Esophagus squamous epithelium (tissue), 5 donors: Measurements from ENCODE around the gene TSPEAR. TPM values are rescaled to one million over a fixed set of nuclear protein-coding genes. Genes with fewer than 3 reads are reported as not detected.

Experiments
- DNase-seq: peaks from one replicate; lab custom pipeline; 2025; lab: John Stamatoyannopoulos, UW
- H3K27ac ChIP-seq, 4 donors: fragments of 200-600 bp; sonication (generic); one replicate each; pipeline ENCODE4 v1.5.1; 2016 to 2019; ENCODE audit warnings: mild to moderate bottlenecking in 1 of 4
- H3K27me3 ChIP-seq, 4 donors: fragments of 200-600 bp; sonication (generic); 1 replicate in 3 of 4; 2 replicates in 1 of 4; pipeline versions ENCODE4 v1.5.1 to v1.6.0; 2017 to 2021; ENCODE audit warnings: antibody characterized with exemption in 1 of 4
- H3K36me3 ChIP-seq, 3 donors: fragments of 200-600 bp; sonication (generic); one replicate each; pipeline ENCODE4 v1.5.1; 2016 to 2019
- H3K4me1 ChIP-seq, 3 donors: fragments of 200-600 bp; sonication (generic); one replicate each; pipeline ENCODE4 v1.5.1; 2017 to 2019
- H3K4me3 ChIP-seq, 4 donors: fragments of 200-600 bp; sonication (generic); 1 replicate in 3 of 4; 2 replicates in 1 of 4; pipeline ENCODE4 v1.5.1; 2016 to 2019; ENCODE audit warnings: mild to moderate bottlenecking in 2 of 4, moderate library complexity in 1 of 4
- H3K9me3 ChIP-seq, 3 donors: fragments of 200-600 bp; sonication (generic); one replicate each; pipeline ENCODE4 v1.5.1; 2016 to 2019
- POLR2A ChIP-seq, 4 donors: fragments of 450-650 bp; IDR thresholded peaks; one replicate each; pipeline ENCODE4 v1.6.1; 2017; ENCODE audit warnings: antibody characterized with exemption in 4 of 4, mild to moderate bottlenecking in 4 of 4, moderate library complexity in 3 of 4
- WGBS, 2 donors: methylation state at CpG; one replicate each; pipeline ENCODE4 v1.1.5; 2018; 5-methylcytosine and 5-hydroxymethylcytosine counted together
- intact Hi-C: fragments of 100-400 bp; cut with DNase I; formaldehyde crosslinking; loops from one replicate; pipeline ENCODE4 v1.15.0; 2022
- total RNA-seq, 4 donors: library from RNA; depleted of rRNA; stranded (reverse); fragments of >200 nt; gene quantifications; one replicate each; pipeline ENCODE4 v1.1.0, GENCODE V29; 2016
- TF ChIP-seq, protein P1 (sequence below), 6 experiments: fragments of 450-650 bp in 4 of 6; fragments of 200-600 bp in 2 of 6; sonication (generic) in 2 of 6; IDR thresholded peaks; one replicate each; pipeline ENCODE4 v1.5.1; 2016 to 2019; ENCODE audit warnings: antibody characterized with exemption in 6 of 6, mild to moderate bottlenecking in 4 of 6, moderate library complexity in 4 of 6
- donor health status: DM: yes; HTN: yes; CAD: no.

TSPEAR gene
- total RNA-seq, 4 donors from 2014 or later = not detected

DNA sequence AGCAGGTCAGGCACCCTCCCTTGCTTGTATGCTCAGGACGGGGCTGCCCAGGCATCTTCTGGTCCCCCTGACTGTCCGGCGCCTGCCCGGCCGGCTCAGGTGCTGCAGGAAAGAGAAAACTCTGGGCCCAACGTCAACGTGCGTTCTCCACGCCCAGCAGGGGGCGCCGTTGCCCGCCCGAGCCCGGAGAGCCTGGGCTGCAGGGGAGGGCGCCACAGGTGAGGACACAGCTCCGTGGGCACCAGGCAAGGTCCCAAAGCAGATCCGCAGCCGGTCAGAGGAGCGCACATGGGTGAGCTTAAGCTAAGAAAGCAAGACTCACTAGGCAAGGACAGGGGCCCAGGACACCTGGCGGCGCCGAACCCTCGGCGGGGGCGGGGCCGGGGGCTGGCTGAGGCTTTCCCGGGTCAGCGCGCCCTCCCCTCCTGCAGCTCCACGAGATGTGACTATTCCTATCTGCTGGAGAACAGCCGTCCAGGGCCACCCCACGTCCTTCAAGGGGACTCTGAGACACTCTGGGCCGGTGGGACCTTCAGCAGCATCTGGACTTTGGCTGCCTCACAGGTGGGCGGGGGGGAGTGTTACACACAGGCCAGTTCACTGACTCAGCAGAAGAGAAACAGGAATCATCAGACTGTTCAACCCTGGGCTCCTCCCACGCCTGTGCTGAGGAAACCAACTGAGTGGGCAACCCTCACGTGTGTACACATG, 200.7 kb downstream of the TSPEAR start:
- Histone ChIP-seq H3K4me3 (peak overlapping the region in 1 of 4 donors; percentile 47), H3K9me3 (no peaks in the 10 kb centered on the region), H3K36me3 (no peaks in the 10 kb centered on the region), H3K4me1 (peaks cover 0 to 16% (median 0%) of the 10 kb centered on the region in 3 donors), H3K27me3 (peaks cover 0 to 73% (median 2%) of the 10 kb centered on the region in 4 donors), H3K27ac (no peak overlapping the region)
- DNase-seq = no peak
- intact Hi-C loops = loop anchor here (10.0 kb wide), 1 partner anchor 284 kb away; no protein-coding TSS in a partner anchor
- 9 to 23% methylated on average over 2 to 4 of the region's 36 CpGs for WGBS, 2 donors
- TF ChIP-seq, protein P1, sequence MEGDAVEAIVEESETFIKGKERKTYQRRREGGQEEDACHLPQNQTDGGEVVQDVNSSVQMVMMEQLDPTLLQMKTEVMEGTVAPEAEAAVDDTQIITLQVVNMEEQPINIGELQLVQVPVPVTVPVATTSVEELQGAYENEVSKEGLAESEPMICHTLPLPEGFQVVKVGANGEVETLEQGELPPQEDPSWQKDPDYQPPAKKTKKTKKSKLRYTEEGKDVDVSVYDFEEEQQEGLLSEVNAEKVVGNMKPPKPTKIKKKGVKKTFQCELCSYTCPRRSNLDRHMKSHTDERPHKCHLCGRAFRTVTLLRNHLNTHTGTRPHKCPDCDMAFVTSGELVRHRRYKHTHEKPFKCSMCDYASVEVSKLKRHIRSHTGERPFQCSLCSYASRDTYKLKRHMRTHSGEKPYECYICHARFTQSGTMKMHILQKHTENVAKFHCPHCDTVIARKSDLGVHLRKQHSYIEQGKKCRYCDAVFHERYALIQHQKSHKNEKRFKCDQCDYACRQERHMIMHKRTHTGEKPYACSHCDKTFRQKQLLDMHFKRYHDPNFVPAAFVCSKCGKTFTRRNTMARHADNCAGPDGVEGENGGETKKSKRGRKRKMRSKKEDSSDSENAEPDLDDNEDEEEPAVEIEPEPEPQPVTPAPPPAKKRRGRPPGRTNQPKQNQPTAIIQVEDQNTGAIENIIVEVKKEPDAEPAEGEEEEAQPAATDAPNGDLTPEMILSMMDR (IDR thresholded peaks at IDR 0.05) = peak; percentile 68 to 91 (median 84)
- TF ChIP-seq POLR2A (IDR thresholded peaks at IDR 0.05) = no peak

DNA sequence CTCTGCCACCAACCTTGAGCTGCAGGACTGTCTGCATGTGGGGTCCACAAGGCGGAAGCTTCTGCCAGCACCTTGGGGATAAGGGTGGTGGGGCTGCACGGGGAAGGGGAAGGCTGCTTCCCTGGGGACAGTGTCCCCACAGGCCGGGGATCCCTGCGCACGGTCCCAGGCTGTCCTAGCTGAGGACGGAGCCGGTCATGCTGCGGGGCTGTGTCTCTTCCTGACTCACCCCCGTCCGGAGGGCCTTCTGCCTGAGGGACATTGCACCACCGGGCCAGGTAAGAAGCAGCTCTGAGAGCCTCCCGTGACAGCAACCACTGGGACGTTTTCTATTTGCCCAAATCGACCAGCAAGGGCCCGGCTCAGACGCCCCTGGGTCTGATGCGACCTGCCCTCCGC, 201.3 kb downstream of the TSPEAR start:
- Histone ChIP-seq H3K4me3 (peak overlapping the region in 1 of 4 donors; percentile 47), H3K36me3 (no peaks in the 10 kb centered on the region), H3K4me1 (peaks cover 0 to 16% (median 0%) of the 10 kb centered on the region in 3 donors), H3K27ac (no peak overlapping the region), H3K9me3 (no peaks in the 10 kb centered on the region), H3K27me3 (peaks cover 0 to 73% (median 2%) of the 10 kb centered on the region in 4 donors)
- WGBS, 2 donors = 0% methylated on average over 1 of the region's 18 CpGs; no CpG with 5 or more reads in 1 of the 2 donors
- TF ChIP-seq, protein P1 (IDR thresholded peaks at IDR 0.05) = no peak
- TF ChIP-seq POLR2A (IDR thresholded peaks at IDR 0.05) = no peak
- intact Hi-C loops = loop anchor here (10.0 kb wide), 1 partner anchor 285 kb away; no protein-coding TSS in a partner anchor
- DNase-seq = no peak

DNA sequence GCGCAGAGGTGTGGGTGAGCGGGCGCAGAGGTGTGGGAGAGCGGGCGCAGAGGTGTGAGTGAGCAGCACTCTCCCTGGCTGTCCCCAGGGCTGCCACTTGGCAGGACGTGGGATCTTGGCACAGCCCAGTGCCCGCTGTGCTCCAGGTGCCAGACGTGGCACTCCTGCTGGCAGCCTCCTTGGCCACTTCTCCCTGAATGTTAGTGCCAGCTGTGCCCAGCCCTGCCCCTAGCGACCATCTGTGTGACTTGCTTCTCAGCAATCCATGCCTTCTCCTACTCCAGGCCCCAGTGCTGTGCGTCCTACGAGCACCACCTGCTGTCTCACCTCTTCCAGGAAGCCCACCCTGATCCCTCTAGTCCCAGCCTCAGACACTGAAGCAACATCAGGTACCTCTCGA, 201.8 kb downstream of the TSPEAR start:
- H3K27me3 ChIP-seq = peaks cover 0 to 73% (median 2%) of the 10 kb centered on the region in 4 donors
- no peaks in the 10 kb centered on the region for H3K9me3 ChIP-seq
- H3K4me3 ChIP-seq = no peak overlapping the region
- no peak for DNase-seq
- TF ChIP-seq, protein P1 (IDR thresholded peaks at IDR 0.05) = peak in 4 of 6 experiments; percentile 22 to 48 (median 40)
- no peak for TF ChIP-seq POLR2A (IDR thresholded peaks at IDR 0.05)
- H3K27ac ChIP-seq = no peak overlapping the region
- H3K36me3 ChIP-seq = no peaks in the 10 kb centered on the region
- intact Hi-C loops = no loop called here
- 57 to 64% methylated on average over 9 to 10 of the region's 12 CpGs for WGBS, 2 donors
- peaks cover 0 to 16% (median 0%) of the 10 kb centered on the region in 3 donors for H3K4me1 ChIP-seq

DNA sequence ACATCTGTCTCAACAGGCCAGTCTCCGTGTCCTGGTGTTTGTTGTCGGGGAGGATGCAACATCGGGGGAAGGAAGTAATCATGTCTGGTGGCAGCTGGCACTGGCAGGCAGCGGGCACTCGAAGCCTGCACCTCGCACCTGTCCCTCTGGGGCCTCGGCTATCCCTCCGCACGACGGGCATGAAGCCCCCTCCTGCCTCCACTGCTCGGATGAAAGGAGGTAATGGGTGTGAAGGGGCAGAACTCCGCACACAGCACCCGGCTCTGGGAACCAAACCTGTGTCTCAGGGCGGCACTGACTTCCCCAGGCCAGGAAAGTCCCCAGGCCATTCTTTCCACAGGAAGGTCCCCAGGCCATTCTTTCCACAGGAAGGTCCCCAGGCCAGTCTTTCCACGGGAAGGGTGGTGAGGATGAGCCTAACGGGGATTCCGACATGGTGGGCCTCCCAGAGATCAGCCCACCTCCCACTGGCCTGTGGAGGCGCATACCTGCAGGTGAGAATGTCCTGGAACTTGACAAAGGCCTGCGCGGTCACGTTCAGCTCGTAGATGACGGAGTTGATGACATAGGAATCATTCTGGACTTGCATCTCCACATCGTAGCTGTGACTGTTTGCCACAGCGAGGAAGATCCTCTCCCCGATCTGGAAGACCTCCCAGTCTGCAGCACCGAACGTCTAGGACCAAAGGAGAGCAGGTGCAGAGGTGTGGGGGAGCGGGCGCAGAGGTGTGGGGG, 202.5 kb downstream of the TSPEAR start:
- Histone ChIP-seq H3K4me1 (peaks cover 0 to 16% (median 0%) of the 10 kb centered on the region in 3 donors), H3K9me3 (no peaks in the 10 kb centered on the region), H3K27ac (no peak overlapping the region), H3K36me3 (no peaks in the 10 kb centered on the region), H3K4me3 (no peak overlapping the region), H3K27me3 (peaks cover 0 to 73% (median 2%) of the 10 kb centered on the region in 4 donors)
- WGBS, 2 donors = 40 to 60% methylated on average over 1 to 18 of the region's 30 CpGs
- intact Hi-C loops = no loop called here
- TF ChIP-seq, protein P1 (IDR thresholded peaks at IDR 0.05) = no peak
- no peak for TF ChIP-seq POLR2A (IDR thresholded peaks at IDR 0.05)
- no peak for DNase-seq

DNA sequence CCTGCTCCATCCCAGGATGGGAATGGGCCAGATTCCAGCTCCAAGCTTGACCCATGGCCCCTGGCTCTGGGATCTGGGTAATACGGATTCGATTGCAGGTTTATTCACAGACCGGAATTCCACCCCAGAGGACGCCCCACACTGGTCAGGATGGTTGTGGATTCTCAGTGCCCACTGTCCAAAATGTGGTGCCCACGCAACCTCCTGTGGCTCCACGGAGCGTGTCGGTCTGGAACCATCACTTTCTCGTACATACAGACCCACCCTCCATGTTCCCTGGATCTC, 203.0 kb downstream of the TSPEAR start:
- peaks cover 0 to 73% (median 2%) of the 10 kb centered on the region in 4 donors for H3K27me3 ChIP-seq
- peaks cover 0 to 16% (median 0%) of the 10 kb centered on the region in 3 donors for H3K4me1 ChIP-seq
- no peaks in the 10 kb centered on the region for H3K36me3 ChIP-seq
- intact Hi-C loops = no loop called here
- H3K9me3 ChIP-seq = no peaks in the 10 kb centered on the region
- H3K4me3 ChIP-seq = no peak overlapping the region
- no peak for TF ChIP-seq POLR2A (IDR thresholded peaks at IDR 0.05)
- TF ChIP-seq, protein P1 (IDR thresholded peaks at IDR 0.05) = no peak
- H3K27ac ChIP-seq = no peak overlapping the region
- DNase-seq = no peak
- whole genome bisulfite sequencing, 2 donors = 81 to 82% methylated on average over 7 to 9 of the region's 9 CpGs
